Neural cell (in vitro differentiated cells): Measurements from ENCODE around the gene LGALS9B. TPM values are rescaled to one million over a fixed set of nuclear protein-coding genes. Genes with fewer than 3 reads are reported as not detected.
"Not testable (repeated sequence)": the region's sequence is repeated elsewhere in the genome, so short reads cannot be mapped to it uniquely, and the experiment has no call there.

ENCODE experiments used
- H2AFZ ChIP-seq: fragments of 200-600, 300-800 bp; sonication (generic), shearing (Covaris generic); 2 replicates; pipeline ENCODE4 v1.6.0; 2014; ENCODE audit warnings: low read depth, mild to moderate bottlenecking, antibody characterized with exemption, low read length, moderate library complexity
- H3F3A ChIP-seq: fragments of 200-600 bp; shearing (Covaris generic); 2 replicates; pipeline ENCODE4 v1.6.1; 2016; ENCODE audit warnings: mild to moderate bottlenecking, moderate library complexity, mixed read lengths, antibody characterized with exemption, low read length; ENCODE audit not compliant: insufficient read depth, poor library complexity, severe bottlenecking
- H3K27ac ChIP-seq: fragments of 200-600, 300-800 bp; sonication (generic), shearing (Covaris generic); 2 replicates; pipeline ENCODE4 v1.5.1; 2014; ENCODE audit warnings: mild to moderate bottlenecking, low read length, moderate library complexity
- H3K27me3 ChIP-seq: fragments of 300-800, 200-600 bp; sonication (generic), shearing (Covaris generic); 2 replicates; pipeline ENCODE4 v1.6.0; 2014; ENCODE audit warnings: mild to moderate bottlenecking, low read depth, low read length, moderate library complexity; ENCODE audit not compliant: insufficient read depth
- H3K36me3 ChIP-seq: fragments of 300-800, 200-600 bp; sonication (generic), shearing (Covaris generic); 2 replicates; pipeline ENCODE4 v1.5.1; 2014; ENCODE audit warnings: mild to moderate bottlenecking, antibody characterized with exemption, low read length, moderate library complexity; ENCODE audit not compliant: insufficient read depth
- H3K4me2 ChIP-seq: fragments of 300-800, 200-600 bp; sonication (generic), shearing (Covaris generic); 2 replicates; pipeline ENCODE4 v1.6.0; 2014; ENCODE audit warnings: mild to moderate bottlenecking, low read length
- H3K4me3 ChIP-seq: fragments of 300-800, 200-600 bp; sonication (generic), shearing (Covaris generic); 2 replicates; pipeline ENCODE4 v1.5.1; 2014; ENCODE audit warnings: mild to moderate bottlenecking, low read length, moderate library complexity
- H3K79me2 ChIP-seq: fragments of 200-600 bp; shearing (Covaris generic); replicated peaks from 2 replicates; pipeline ENCODE4 v1.6.0; 2014; ENCODE audit warnings: mild to moderate bottlenecking, low read length, moderate library complexity; ENCODE audit not compliant: insufficient read depth
- H3K9ac ChIP-seq: fragments of 300-800, 200-600 bp; sonication (generic), shearing (Covaris generic); 2 replicates; pipeline ENCODE4 v1.6.1; 2016; ENCODE audit warnings: mild to moderate bottlenecking, low read length, mixed read lengths
- H3K9me2 ChIP-seq: fragments of 200-600 bp; shearing (Covaris generic); 2 replicates; pipeline ENCODE4 v1.6.1; 2016; ENCODE audit warnings: mild to moderate bottlenecking, low read length, mixed read lengths; ENCODE audit not compliant: insufficient read depth
- H3K9me3 ChIP-seq: fragments of 200-600, 300-800 bp; sonication (generic), shearing (Covaris generic); 2 replicates; pipeline ENCODE4 v1.6.1; 2016; ENCODE audit warnings: mild to moderate bottlenecking, mixed run types, low read length, moderate library complexity, mixed read lengths
- H4K20me1 ChIP-seq: fragments of 200-600 bp; shearing (Covaris generic); 2 replicates; pipeline ENCODE4 v1.6.1; 2016; ENCODE audit warnings: mild to moderate bottlenecking, mixed run types; ENCODE audit not compliant: insufficient read depth
- polyA plus RNA-seq: library from polyadenylated mRNA; depleted of rRNA; stranded (reverse); fragments of >200 nt; gene quantifications from 2 replicates; pipeline ENCODE4 v1.2.3, GENCODE V29; 2014

Gene LGALS9B
- polyA plus RNA-seq, 1 donor from 2014 or later = not detected

DNA sequence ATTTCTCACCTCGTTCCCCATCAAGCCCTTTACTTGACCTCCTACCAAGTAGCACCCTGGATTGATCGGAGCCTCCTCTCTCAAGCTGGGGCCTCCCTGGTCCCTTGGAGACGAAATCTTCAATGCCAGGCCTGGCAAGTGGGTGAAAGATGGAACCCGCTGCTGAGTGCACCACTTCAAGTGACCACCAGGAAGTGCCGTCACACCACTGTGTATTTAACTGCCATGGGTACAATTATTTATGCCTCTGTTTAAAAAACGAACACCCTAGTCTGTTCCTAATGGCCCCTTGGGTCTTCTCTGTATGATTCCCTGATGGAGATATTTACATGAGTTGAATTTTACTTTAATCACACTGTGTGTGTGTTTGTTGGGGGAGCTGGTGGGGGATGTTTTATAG lies 20.4 kb downstream of the LGALS9B start:
- not testable (repeated sequence) for H4K20me1 ChIP-seq, H3K79me2 ChIP-seq, H3K4me2 ChIP-seq, H3K9me2 ChIP-seq, H3K27ac ChIP-seq, H2AFZ ChIP-seq, H3K36me3 ChIP-seq, H3K9me3 ChIP-seq, H3F3A ChIP-seq, H3K9ac ChIP-seq, H3K27me3 ChIP-seq, H3K4me3 ChIP-seq

DNA sequence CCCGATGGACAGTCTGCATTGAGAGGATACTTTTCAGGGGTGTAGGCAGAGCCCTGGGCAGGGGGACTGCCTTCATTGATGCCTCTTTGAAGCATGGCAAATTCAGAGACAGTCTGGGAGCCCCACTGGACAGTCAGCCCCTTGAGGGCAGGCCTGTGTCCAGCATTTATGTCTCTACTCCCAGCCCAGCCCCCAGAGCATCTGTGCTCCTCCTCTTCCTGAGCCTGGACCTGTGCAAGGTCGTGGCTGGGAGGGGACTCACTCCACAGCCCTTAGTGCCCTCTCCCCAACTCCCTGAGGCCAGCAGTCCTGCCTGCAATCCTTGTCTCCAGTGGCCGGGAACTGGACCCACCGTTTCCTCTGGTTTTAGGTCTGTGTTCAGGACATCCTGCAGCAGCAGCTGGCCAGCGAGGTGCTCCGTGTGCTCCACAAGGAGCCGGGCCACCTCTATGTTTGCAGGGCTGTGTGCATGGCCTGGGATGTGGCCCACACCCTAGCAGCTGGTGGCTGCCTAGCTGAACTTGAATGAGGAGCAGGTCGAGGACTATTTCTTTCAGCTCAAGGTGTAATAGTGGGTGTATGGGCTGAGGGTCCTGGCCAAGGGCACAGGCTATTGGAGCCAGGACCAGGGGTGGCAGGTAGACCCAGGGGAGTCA lies 22.6 kb downstream of the LGALS9B start:
- H3K4me2 ChIP-seq, H3K27me3 ChIP-seq, H3K9me2 ChIP-seq, H3K4me3 ChIP-seq, H2AFZ ChIP-seq, H3K79me2 ChIP-seq, H3K36me3 ChIP-seq, H3K9me3 ChIP-seq, H4K20me1 ChIP-seq, H3K9ac ChIP-seq, H3K27ac ChIP-seq, H3F3A ChIP-seq: not testable (repeated sequence)

DNA sequence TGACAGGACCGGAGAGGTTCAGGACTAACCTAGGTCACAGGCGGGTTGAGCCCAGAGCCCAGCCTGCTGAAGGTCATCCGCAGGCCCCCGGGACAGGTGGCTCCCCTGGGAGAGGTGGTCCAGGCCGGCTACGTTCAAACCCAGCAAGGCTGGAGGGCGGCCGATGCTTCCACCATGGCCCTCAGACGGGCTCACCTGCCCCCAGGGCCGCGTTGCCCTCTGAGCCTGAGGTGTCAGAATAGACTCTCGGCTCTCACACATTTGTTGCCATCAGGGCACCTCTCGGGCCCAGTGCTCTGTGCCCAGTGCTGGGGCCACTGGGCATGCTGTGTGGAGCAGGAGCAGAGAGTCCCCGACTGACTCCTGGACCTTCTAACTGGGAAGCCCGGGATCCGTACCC lies 23.2 kb downstream of the LGALS9B start:
- not testable (repeated sequence) for H3K9ac ChIP-seq, H3K9me2 ChIP-seq, H3F3A ChIP-seq, H4K20me1 ChIP-seq, H3K27ac ChIP-seq, H3K4me2 ChIP-seq, H3K79me2 ChIP-seq, H2AFZ ChIP-seq, H3K27me3 ChIP-seq, H3K4me3 ChIP-seq, H3K9me3 ChIP-seq, H3K36me3 ChIP-seq

DNA sequence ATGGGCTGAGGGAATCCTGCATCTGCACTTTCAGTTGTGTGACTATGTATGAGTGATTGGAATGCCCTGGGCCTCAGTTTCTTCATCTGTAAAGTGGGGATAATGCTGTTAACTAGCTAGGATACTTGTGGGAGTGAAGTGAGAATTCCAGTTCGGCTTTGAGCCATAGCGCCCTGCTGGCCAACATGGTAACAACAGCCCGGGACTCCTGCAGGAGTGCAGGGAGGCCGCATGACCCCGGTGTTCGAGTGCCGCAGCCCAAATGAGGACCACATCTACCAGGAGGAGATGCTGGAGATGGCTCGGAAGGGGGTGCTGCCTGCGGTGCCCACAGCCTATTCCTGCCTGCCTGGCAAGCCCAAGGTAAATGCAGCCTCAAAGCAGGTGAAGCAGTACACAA lies 23.7 kb downstream of the LGALS9B start:
- not testable (repeated sequence) for H3K9me3 ChIP-seq, H3K4me2 ChIP-seq, H3K79me2 ChIP-seq, H3F3A ChIP-seq, H3K4me3 ChIP-seq, H3K9me2 ChIP-seq, H3K27ac ChIP-seq, H2AFZ ChIP-seq, H3K27me3 ChIP-seq, H3K9ac ChIP-seq, H3K36me3 ChIP-seq, H4K20me1 ChIP-seq

DNA sequence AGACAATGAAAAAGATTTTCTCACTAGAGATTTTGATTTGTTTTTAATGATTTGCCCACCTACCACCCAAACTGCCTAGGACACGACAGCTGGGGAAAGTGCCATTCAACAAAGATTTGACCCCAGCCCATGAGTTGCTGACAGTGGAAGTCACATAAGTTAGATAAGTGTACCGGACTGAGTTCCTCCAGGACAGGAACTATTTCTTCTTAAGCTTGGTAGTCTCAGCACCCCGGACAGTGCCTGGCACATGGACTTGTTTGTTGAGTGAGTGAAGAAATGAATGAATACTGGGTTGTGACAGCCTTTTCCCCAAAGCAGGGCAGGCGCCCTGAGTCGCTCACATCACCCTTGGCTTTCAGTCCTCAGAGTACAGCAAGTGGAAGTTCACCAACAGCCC lies 26.7 kb downstream of the LGALS9B start:
- not testable (repeated sequence) for H3K9ac ChIP-seq, H3K36me3 ChIP-seq, H3K4me3 ChIP-seq, H3K27ac ChIP-seq, H3K79me2 ChIP-seq, H4K20me1 ChIP-seq, H3K27me3 ChIP-seq, H2AFZ ChIP-seq, H3K9me2 ChIP-seq, H3K9me3 ChIP-seq, H3F3A ChIP-seq, H3K4me2 ChIP-seq

DNA sequence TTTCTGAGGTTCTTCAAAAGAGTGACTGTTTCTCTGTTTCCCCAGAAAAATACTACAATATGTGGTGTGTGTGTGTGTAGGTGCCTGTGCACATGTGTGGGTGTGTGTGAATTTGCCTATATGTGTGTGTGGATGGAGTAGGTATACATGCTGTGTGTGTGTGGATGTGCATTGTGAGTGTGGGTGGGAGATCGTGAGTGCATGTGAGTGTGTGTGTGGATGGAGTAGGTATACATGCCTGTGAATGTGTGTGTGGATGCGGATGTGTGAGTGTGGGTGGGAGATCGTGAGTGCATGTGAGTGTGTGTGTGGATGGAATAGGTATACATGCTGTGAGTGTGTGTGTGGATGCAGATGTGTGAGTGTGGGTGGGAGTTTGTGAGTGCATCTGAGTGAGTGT lies 32.2 kb downstream of the LGALS9B start:
- not testable (repeated sequence) for H3F3A ChIP-seq, H3K9me3 ChIP-seq, H3K9ac ChIP-seq, H3K9me2 ChIP-seq, H3K27ac ChIP-seq, H4K20me1 ChIP-seq, H3K4me2 ChIP-seq, H3K4me3 ChIP-seq, H3K36me3 ChIP-seq, H3K27me3 ChIP-seq, H3K79me2 ChIP-seq, H2AFZ ChIP-seq

DNA sequence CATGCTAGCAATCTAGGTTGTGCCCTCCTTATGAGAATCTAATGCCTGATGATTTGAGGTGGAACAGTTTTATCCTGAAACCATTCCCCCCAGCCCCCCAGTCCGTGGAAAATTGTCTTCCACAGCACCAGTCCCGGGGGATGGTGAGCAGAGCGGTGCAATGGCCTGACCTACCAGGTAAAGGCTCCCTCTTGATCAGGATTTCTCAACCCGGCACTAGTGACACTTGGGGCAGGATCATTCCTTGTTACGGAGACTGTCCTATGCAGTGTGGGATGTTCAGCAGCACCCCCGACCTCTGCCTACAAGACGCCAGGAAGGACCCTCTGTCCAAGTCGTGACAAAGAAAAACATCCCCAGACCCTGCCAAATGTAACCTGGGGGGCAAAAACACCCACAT lies 34.0 kb downstream of the LGALS9B start:
- not testable (repeated sequence) for H3K9me3 ChIP-seq, H4K20me1 ChIP-seq, H3F3A ChIP-seq, H3K27me3 ChIP-seq, H3K4me2 ChIP-seq, H3K4me3 ChIP-seq, H2AFZ ChIP-seq, H3K27ac ChIP-seq, H3K36me3 ChIP-seq, H3K9me2 ChIP-seq, H3K79me2 ChIP-seq, H3K9ac ChIP-seq

DNA sequence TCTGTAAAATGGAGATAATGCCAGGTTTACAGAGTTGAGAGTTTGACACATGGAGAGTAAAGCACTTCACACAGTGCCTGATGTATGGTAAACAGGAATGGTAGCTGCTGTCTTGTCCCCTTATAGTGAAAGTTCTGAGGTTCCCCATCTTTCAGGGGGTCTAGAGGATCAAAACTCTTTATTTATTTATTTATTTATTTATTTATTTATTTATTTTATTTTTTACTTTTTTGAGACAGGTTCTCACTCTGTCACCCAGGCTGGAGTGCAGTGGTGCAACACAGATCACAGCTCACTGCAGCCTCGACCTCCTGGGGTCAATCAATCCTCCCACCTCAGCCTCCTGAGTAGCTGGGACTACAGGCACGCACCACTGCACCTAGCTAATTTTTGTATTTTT lies 40.1 kb downstream of the LGALS9B start:
- not testable (repeated sequence) for H3K79me2 ChIP-seq, H4K20me1 ChIP-seq, H3K27me3 ChIP-seq, H3K27ac ChIP-seq, H2AFZ ChIP-seq, H3K36me3 ChIP-seq, H3K9ac ChIP-seq, H3K9me3 ChIP-seq, H3K9me2 ChIP-seq, H3K4me3 ChIP-seq, H3F3A ChIP-seq, H3K4me2 ChIP-seq
